NCI-H2081 treated with DMSO at 0.1 percent for 48 hours (cell line): ENCODE measurements around the gene HCAR3.
"Not testable (repeated sequence)": the region's sequence is repeated elsewhere in the genome, so short reads cannot be mapped to it uniquely, and the experiment has no call there.

Experiments
- DNase-seq: peaks from one replicate; lab custom pipeline; 2025; lab: John Stamatoyannopoulos, UW

The HCAR3 gene

GRCh38 chr12:122716658-122717057, at the start of gene HCAR3:
TSS of gene HCAR3 (minus strand) at chr12:122716811. CDS start at chr12:122716737, 74 bp downstream.
- DNase-seq: not testable (repeated sequence)

- DNase-seq: no peak
Observed at GRCh38 chr12:122757568-122757967, 41.0 kb upstream of the HCAR3 start.

- no peak for DNase-seq
Observed at GRCh38 chr12:122754790-122755189, 38.2 kb upstream of the HCAR3 start.

GRCh38 chr12:122753319-122753650, 36.7 kb upstream of the HCAR3 start:
- no peak for DNase-seq

- peak; percentile 91 for DNase-seq
Observed at GRCh38 chr12:122752464-122753318, 36.1 kb upstream of the HCAR3 start, which contains the start of gene DENR. TSS of gene DENR (plus strand) at chr12:122752824. CDS start at chr12:122753702, 878 bp downstream.

- DNase-seq: not testable (repeated sequence)
Observed at GRCh38 chr12:122750781-122751515, 34.3 kb upstream of the HCAR3 start.

- no peak for DNase-seq
Observed at GRCh38 chr12:122749569-122750332, 33.1 kb upstream of the HCAR3 start.

GRCh38 chr12:122747224-122748135, 30.9 kb upstream of the HCAR3 start:
- no peak for DNase-seq

GRCh38 chr12:122743895-122744525, 27.4 kb upstream of the HCAR3 start:
- DNase-seq: no peak

GRCh38 chr12:122740351-122740750, 23.7 kb upstream of the HCAR3 start:
- DNase-seq: no peak

- no peak for DNase-seq
Observed at GRCh38 chr12:122738571-122738970, 22.0 kb upstream of the HCAR3 start.

- no peak for DNase-seq
Observed at GRCh38 chr12:122732611-122733010, 16.0 kb upstream of the HCAR3 start.

GRCh38 chr12:122732170-122732569, 15.6 kb upstream of the HCAR3 start:
- DNase-seq: no peak

GRCh38 chr12:122730215-122731014, 13.8 kb upstream of the HCAR3 start, which contains the start of gene HCAR1:
TSS of gene HCAR1 (minus strand) at chr12:122730844. CDS start at chr12:122730339, 505 bp downstream.
- DNase-seq: no peak

- no peak for DNase-seq
Observed at GRCh38 chr12:122729583-122730214, 13.1 kb upstream of the HCAR3 start.

- DNase-seq: no peak
Observed at GRCh38 chr12:122726080-122726558, 9.5 kb upstream of the HCAR3 start.

GRCh38 chr12:122725452-122726079, 9.0 kb upstream of the HCAR3 start:
- no peak for DNase-seq

- no peak for DNase-seq
Observed at GRCh38 chr12:122724641-122725243, 8.1 kb upstream of the HCAR3 start.
